Measurements from ENCODE around the gene TC2N.
"Not testable (repeated sequence)": the region's sequence is repeated elsewhere in the genome, so short reads cannot be mapped to it uniquely, and the experiment has no call there.

The TC2N gene

GRCh38 chr14:91744068-91744480 is 123.3 kb downstream of the TC2N start:
- no peak for TF ChIP-seq ZC3H10 (CRISPR knock-in tag; IDR thresholded peaks at IDR 0.05)
- no peak for TF ChIP-seq BACH2 (CRISPR knock-in tag; IDR thresholded peaks at IDR 0.05; ENCODE audit: borderline replicate concordance)
- no peak for TF ChIP-seq ARNTL (CRISPR knock-in tag; IDR thresholded peaks at IDR 0.05; ENCODE audit: borderline replicate concordance, low read depth)
- TF ChIP-seq GLIS3 (CRISPR knock-in tag; IDR thresholded peaks at IDR 0.05), result no peak
- no peak for TF ChIP-seq ESRRG (CRISPR knock-in tag; IDR thresholded peaks at IDR 0.05)
- TF ChIP-seq, protein P1, sequence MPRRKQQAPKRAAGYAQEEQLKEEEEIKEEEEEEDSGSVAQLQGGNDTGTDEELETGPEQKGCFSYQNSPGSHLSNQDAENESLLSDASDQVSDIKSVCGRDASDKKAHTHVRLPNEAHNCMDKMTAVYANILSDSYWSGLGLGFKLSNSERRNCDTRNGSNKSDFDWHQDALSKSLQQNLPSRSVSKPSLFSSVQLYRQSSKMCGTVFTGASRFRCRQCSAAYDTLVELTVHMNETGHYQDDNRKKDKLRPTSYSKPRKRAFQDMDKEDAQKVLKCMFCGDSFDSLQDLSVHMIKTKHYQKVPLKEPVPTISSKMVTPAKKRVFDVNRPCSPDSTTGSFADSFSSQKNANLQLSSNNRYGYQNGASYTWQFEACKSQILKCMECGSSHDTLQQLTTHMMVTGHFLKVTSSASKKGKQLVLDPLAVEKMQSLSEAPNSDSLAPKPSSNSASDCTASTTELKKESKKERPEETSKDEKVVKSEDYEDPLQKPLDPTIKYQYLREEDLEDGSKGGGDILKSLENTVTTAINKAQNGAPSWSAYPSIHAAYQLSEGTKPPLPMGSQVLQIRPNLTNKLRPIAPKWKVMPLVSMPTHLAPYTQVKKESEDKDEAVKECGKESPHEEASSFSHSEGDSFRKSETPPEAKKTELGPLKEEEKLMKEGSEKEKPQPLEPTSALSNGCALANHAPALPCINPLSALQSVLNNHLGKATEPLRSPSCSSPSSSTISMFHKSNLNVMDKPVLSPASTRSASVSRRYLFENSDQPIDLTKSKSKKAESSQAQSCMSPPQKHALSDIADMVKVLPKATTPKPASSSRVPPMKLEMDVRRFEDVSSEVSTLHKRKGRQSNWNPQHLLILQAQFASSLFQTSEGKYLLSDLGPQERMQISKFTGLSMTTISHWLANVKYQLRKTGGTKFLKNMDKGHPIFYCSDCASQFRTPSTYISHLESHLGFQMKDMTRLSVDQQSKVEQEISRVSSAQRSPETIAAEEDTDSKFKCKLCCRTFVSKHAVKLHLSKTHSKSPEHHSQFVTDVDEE (CRISPR knock-in tag; IDR thresholded peaks at IDR 0.05), result no peak
- no peak for TF ChIP-seq ZFP30 (CRISPR knock-in tag; IDR thresholded peaks at IDR 0.05)
- TF ChIP-seq TCF4 (CRISPR knock-in tag; IDR thresholded peaks at IDR 0.05; ENCODE audit: borderline replicate concordance), result no peak
- TF ChIP-seq TOX (CRISPR knock-in tag; IDR thresholded peaks at IDR 0.05; ENCODE audit: borderline replicate concordance), result no peak
- TF ChIP-seq ZNF70 (CRISPR knock-in tag; IDR thresholded peaks at IDR 0.05), result no peak
- TF ChIP-seq, protein P2, sequence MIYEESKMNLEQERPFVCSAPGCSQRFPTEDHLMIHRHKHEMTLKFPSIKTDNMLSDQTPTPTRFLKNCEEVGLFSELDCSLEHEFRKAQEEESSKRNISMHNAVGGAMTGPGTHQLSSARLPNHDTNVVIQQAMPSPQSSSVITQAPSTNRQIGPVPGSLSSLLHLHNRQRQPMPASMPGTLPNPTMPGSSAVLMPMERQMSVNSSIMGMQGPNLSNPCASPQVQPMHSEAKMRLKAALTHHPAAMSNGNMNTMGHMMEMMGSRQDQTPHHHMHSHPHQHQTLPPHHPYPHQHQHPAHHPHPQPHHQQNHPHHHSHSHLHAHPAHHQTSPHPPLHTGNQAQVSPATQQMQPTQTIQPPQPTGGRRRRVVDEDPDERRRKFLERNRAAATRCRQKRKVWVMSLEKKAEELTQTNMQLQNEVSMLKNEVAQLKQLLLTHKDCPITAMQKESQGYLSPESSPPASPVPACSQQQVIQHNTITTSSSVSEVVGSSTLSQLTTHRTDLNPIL (CRISPR knock-in tag; IDR thresholded peaks at IDR 0.05; ENCODE audit: low read depth), result no peak
- TF ChIP-seq ZNF8 (CRISPR knock-in tag; IDR thresholded peaks at IDR 0.05), result no peak
- no peak for TF ChIP-seq SNAI2 (CRISPR knock-in tag; IDR thresholded peaks at IDR 0.05)
- no peak for TF ChIP-seq OSR1 (CRISPR knock-in tag; IDR thresholded peaks at IDR 0.05)
- ATAC-seq, result no peak

GRCh38 chr14:91743305-91743653 is 124.1 kb downstream of the TC2N start:
- ATAC-seq, result no peak
- TF ChIP-seq, protein P3, sequence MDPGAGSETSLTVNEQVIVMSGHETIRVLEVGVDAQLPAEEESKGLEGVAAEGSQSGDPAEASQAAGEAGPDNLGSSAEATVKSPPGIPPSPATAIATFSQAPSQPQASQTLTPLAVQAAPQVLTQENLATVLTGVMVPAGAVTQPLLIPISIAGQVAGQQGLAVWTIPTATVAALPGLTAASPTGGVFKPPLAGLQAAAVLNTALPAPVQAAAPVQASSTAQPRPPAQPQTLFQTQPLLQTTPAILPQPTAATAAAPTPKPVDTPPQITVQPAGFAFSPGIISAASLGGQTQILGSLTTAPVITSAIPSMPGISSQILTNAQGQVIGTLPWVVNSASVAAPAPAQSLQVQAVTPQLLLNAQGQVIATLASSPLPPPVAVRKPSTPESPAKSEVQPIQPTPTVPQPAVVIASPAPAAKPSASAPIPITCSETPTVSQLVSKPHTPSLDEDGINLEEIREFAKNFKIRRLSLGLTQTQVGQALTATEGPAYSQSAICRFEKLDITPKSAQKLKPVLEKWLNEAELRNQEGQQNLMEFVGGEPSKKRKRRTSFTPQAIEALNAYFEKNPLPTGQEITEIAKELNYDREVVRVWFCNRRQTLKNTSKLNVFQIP (CRISPR knock-in tag; IDR thresholded peaks at IDR 0.05; ENCODE audit: borderline replicate concordance, low read depth), result no peak
- TF ChIP-seq ARNTL (CRISPR knock-in tag; IDR thresholded peaks at IDR 0.05; ENCODE audit: borderline replicate concordance, low read depth), result no peak

- TF ChIP-seq PPARA (CRISPR knock-in tag; IDR thresholded peaks at IDR 0.05; ENCODE audit: borderline replicate concordance), result no peak
- TF ChIP-seq, protein P1 (CRISPR knock-in tag; IDR thresholded peaks at IDR 0.05), result no peak
- TF ChIP-seq ZC3H10 (CRISPR knock-in tag; IDR thresholded peaks at IDR 0.05), result no peak
- TF ChIP-seq RARB (CRISPR knock-in tag; IDR thresholded peaks at IDR 0.05), result no peak
- TF ChIP-seq OSR1 (CRISPR knock-in tag; IDR thresholded peaks at IDR 0.05), result no peak
- TF ChIP-seq TCF4 (CRISPR knock-in tag; IDR thresholded peaks at IDR 0.05; ENCODE audit: borderline replicate concordance), result no peak
- TF ChIP-seq ZNF70 (CRISPR knock-in tag; IDR thresholded peaks at IDR 0.05), result no peak
- TF ChIP-seq ZFP3 (CRISPR knock-in tag; IDR thresholded peaks at IDR 0.05), result no peak
- TF ChIP-seq ZNF565 (CRISPR knock-in tag; conservative IDR thresholded peaks at IDR 0.05; ENCODE audit: low read depth), result no peak
- TF ChIP-seq CSDC2 (CRISPR knock-in tag; IDR thresholded peaks at IDR 0.05), result no peak
- no peak for TF ChIP-seq BACH2 (CRISPR knock-in tag; IDR thresholded peaks at IDR 0.05; ENCODE audit: borderline replicate concordance)
- TF ChIP-seq, protein P2 (CRISPR knock-in tag; IDR thresholded peaks at IDR 0.05; ENCODE audit: low read depth), result no peak
- no peak for TF ChIP-seq ZNF8 (CRISPR knock-in tag; IDR thresholded peaks at IDR 0.05)
- no peak for TF ChIP-seq GLIS3 (CRISPR knock-in tag; IDR thresholded peaks at IDR 0.05)
- no peak for TF ChIP-seq ARNTL (CRISPR knock-in tag; IDR thresholded peaks at IDR 0.05; ENCODE audit: borderline replicate concordance, low read depth)
- TF ChIP-seq ESRRG (CRISPR knock-in tag; IDR thresholded peaks at IDR 0.05), result no peak
- no peak for TF ChIP-seq ZFP30 (CRISPR knock-in tag; IDR thresholded peaks at IDR 0.05)
- TF ChIP-seq, protein P4, sequence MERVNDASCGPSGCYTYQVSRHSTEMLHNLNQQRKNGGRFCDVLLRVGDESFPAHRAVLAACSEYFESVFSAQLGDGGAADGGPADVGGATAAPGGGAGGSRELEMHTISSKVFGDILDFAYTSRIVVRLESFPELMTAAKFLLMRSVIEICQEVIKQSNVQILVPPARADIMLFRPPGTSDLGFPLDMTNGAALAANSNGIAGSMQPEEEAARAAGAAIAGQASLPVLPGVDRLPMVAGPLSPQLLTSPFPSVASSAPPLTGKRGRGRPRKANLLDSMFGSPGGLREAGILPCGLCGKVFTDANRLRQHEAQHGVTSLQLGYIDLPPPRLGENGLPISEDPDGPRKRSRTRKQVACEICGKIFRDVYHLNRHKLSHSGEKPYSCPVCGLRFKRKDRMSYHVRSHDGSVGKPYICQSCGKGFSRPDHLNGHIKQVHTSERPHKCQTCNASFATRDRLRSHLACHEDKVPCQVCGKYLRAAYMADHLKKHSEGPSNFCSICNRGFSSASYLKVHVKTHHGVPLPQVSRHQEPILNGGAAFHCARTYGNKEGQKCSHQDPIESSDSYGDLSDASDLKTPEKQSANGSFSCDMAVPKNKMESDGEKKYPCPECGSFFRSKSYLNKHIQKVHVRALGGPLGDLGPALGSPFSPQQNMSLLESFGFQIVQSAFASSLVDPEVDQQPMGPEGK (CRISPR knock-in tag; IDR thresholded peaks at IDR 0.05; ENCODE audit: borderline replicate concordance), result no peak
- no peak for TF ChIP-seq CSRNP3 (CRISPR knock-in tag; IDR thresholded peaks at IDR 0.05)
- no peak for ATAC-seq
Observed at GRCh38 chr14:91742621-91743304, 124.6 kb downstream of the TC2N start.

- ATAC-seq, result not testable (repeated sequence)
Observed at GRCh38 chr14:91739867-91740266, 127.5 kb downstream of the TC2N start.

Data from SK-N-SH treated with all-trans-retinoic acid at 6 μM for 48 hours (cell line).